DOHH2 (cell line): ENCODE results near the gene WDFY3.

ENCODE experiments used
- EZH2phosphoT487 ChIP-seq: fragments of 200-600 bp; sonication (generic); IDR thresholded peaks from 2 replicates; pipeline ENCODE4 v1.6.1; 2017; ENCODE audit warnings: borderline replicate concordance, mild to moderate bottlenecking, antibody characterized with exemption, low read length, moderate library complexity, mixed read lengths
- TF ChIP-seq, protein P1 (sequence below): fragments of 200-600 bp; sonication (generic); IDR thresholded peaks from one replicate; pipeline ENCODE4 v1.5.1; 2014; ENCODE audit warnings: antibody characterized with exemption, mild to moderate bottlenecking, low read depth, low read length; ENCODE audit not compliant: poor library complexity, severe bottlenecking

DNA sequence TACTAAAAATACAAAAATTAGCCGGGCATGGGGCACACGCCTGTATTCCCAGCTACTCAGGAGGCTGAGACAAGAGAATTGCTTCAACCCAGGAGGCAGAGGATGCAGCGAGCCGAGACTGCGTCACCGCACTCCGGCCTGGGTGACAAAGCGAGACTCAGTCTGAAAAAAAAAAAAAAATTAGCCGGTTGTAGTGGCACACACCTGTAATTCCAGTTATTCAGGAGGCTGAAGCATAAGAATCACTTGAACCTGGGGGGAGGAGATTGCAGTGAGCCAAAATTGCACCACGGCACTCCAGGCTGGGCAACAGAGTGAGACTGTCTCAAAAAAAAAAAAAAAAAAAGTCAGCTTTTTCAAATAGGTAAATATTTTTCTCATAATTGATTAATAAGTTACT is 71.9 kb downstream of the WDFY3 start:
- TF ChIP-seq, protein P1, sequence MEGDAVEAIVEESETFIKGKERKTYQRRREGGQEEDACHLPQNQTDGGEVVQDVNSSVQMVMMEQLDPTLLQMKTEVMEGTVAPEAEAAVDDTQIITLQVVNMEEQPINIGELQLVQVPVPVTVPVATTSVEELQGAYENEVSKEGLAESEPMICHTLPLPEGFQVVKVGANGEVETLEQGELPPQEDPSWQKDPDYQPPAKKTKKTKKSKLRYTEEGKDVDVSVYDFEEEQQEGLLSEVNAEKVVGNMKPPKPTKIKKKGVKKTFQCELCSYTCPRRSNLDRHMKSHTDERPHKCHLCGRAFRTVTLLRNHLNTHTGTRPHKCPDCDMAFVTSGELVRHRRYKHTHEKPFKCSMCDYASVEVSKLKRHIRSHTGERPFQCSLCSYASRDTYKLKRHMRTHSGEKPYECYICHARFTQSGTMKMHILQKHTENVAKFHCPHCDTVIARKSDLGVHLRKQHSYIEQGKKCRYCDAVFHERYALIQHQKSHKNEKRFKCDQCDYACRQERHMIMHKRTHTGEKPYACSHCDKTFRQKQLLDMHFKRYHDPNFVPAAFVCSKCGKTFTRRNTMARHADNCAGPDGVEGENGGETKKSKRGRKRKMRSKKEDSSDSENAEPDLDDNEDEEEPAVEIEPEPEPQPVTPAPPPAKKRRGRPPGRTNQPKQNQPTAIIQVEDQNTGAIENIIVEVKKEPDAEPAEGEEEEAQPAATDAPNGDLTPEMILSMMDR, result no peak
- TF ChIP-seq EZH2phosphoT487, result no peak
